ENCODE data around the gene LCNL1.

LCNL1 gene

GRCh38 chr9:136943291-136944211 lies 39.2 kb upstream of the LCNL1 start:
- Histone ChIP-seq H3K9ac (ENCODE audit: low read depth, low read length) (peak overlapping the region; percentile 81), H3K9me3 (ENCODE audit: control insufficient read depth, insufficient read depth, low read length) (no peaks in the 10 kb centered on the region), H3K4me1 (ENCODE audit: insufficient read depth, low read length) (peaks cover 5% of the 10 kb centered on the region; the same call in 1 of the 2 replicates), H3K36me3 (ENCODE audit: insufficient read depth, low read length) (no peaks in the 10 kb centered on the region; the same call in 1 of the 2 replicates)

GRCh38 chr9:136944212-136944518 lies 38.6 kb upstream of the LCNL1 start:
- Histone ChIP-seq H3K4me1 (ENCODE audit: insufficient read depth, low read length) (peaks cover 5% of the 10 kb centered on the region; the same call in 1 of the 2 replicates), H3K36me3 (ENCODE audit: insufficient read depth, low read length) (no peaks in the 10 kb centered on the region; the same call in 1 of the 2 replicates), H3K9ac (ENCODE audit: low read depth, low read length) (peak overlapping the region; percentile 81), H3K9me3 (ENCODE audit: control insufficient read depth, insufficient read depth, low read length) (no peaks in the 10 kb centered on the region)

- Histone ChIP-seq H3K4me1 (ENCODE audit: insufficient read depth, low read length) (peaks cover 5% of the 10 kb centered on the region; the same call in 1 of the 2 replicates), H3K36me3 (ENCODE audit: insufficient read depth, low read length) (no peaks in the 10 kb centered on the region; the same call in 1 of the 2 replicates), H3K9me3 (ENCODE audit: control insufficient read depth, insufficient read depth, low read length) (no peaks in the 10 kb centered on the region)
Measured at GRCh38 chr9:136944519-136945332, 38.1 kb upstream of the LCNL1 start, which contains the start of the genes C8G and FBXW5. TSS of gene C8G (plus strand) at chr9:136945243. CDS start at chr9:136945321, 78 bp downstream. TSS of gene FBXW5 (minus strand) at chr9:136944738. CDS start at chr9:136944083, 655 bp downstream.

GRCh38 chr9:136945333-136946227 lies 37.2 kb upstream of the LCNL1 start:
- Histone ChIP-seq H3K9ac (ENCODE audit: low read depth, low read length) (no peak overlapping the region), H3K36me3 (ENCODE audit: insufficient read depth, low read length) (no peaks in the 10 kb centered on the region; the same call in 1 of the 2 replicates), H3K4me1 (ENCODE audit: insufficient read depth, low read length) (peaks cover 5% of the 10 kb centered on the region; the same call in 1 of the 2 replicates), H3K9me3 (ENCODE audit: control insufficient read depth, insufficient read depth, low read length) (no peaks in the 10 kb centered on the region)

More at GRCh38 chr9:136944519-136945332, 38.1 kb upstream of the LCNL1 start, which contains the start of the genes C8G and FBXW5:
- H3K9ac ChIP-seq (ENCODE audit: low read depth, low read length) = peak within 1 kb of the TSS; percentile 81

- Histone ChIP-seq H3K9me3 (ENCODE audit: control insufficient read depth, insufficient read depth, low read length) (no peaks in the 10 kb centered on the region), H3K9ac (ENCODE audit: low read depth, low read length) (no peak overlapping the region), H3K36me3 (ENCODE audit: insufficient read depth, low read length) (no peaks in the 10 kb centered on the region; the same call in 1 of the 2 replicates), H3K4me1 (ENCODE audit: insufficient read depth, low read length) (peaks cover 5% of the 10 kb centered on the region; the same call in 1 of the 2 replicates)
Measured at GRCh38 chr9:136946228-136947027, 36.4 kb upstream of the LCNL1 start.

- no peak overlapping the region for H3K9ac ChIP-seq (ENCODE audit: low read depth, low read length)
- H3K9me3 ChIP-seq (ENCODE audit: control insufficient read depth, insufficient read depth, low read length) = no peaks in the 10 kb centered on the region
- H3K36me3 ChIP-seq (ENCODE audit: insufficient read depth, low read length) = no peaks in the 10 kb centered on the region; the same call in 1 of the 2 replicates
- peaks cover 5% of the 10 kb centered on the region; the same call in 1 of the 2 replicates for H3K4me1 ChIP-seq (ENCODE audit: insufficient read depth, low read length)
Measured at GRCh38 chr9:136947028-136947891, 35.5 kb upstream of the LCNL1 start.

GRCh38 chr9:136947955-136948510 lies 34.8 kb upstream of the LCNL1 start:
- peaks cover 5% of the 10 kb centered on the region; the same call in 1 of the 2 replicates for H3K4me1 ChIP-seq (ENCODE audit: insufficient read depth, low read length)
- H3K9ac ChIP-seq (ENCODE audit: low read depth, low read length) = no peak overlapping the region
- H3K36me3 ChIP-seq (ENCODE audit: insufficient read depth, low read length) = no peaks in the 10 kb centered on the region
- H3K9me3 ChIP-seq (ENCODE audit: control insufficient read depth, insufficient read depth, low read length) = no peaks in the 10 kb centered on the region

- Histone ChIP-seq H3K36me3 (ENCODE audit: insufficient read depth, low read length) (no peaks in the 10 kb centered on the region), H3K4me1 (ENCODE audit: insufficient read depth, low read length) (peaks cover 5% of the 10 kb centered on the region; the same call in 1 of the 2 replicates), H3K9ac (ENCODE audit: low read depth, low read length) (peak overlapping the region; percentile 56), H3K9me3 (ENCODE audit: control insufficient read depth, insufficient read depth, low read length) (no peaks in the 10 kb centered on the region)
Measured at GRCh38 chr9:136949239-136949816, 33.5 kb upstream of the LCNL1 start.

GRCh38 chr9:136949817-136950655 lies 32.8 kb upstream of the LCNL1 start:
- Histone ChIP-seq H3K36me3 (ENCODE audit: insufficient read depth, low read length) (no peaks in the 10 kb centered on the region), H3K9me3 (ENCODE audit: control insufficient read depth, insufficient read depth, low read length) (no peaks in the 10 kb centered on the region), H3K4me1 (ENCODE audit: insufficient read depth, low read length) (peaks cover 2% of the 10 kb centered on the region; the same call in 1 of the 2 replicates), H3K9ac (ENCODE audit: low read depth, low read length) (peak overlapping the region; percentile 56)

- Histone ChIP-seq H3K36me3 (ENCODE audit: insufficient read depth, low read length) (no peaks in the 10 kb centered on the region), H3K9me3 (ENCODE audit: control insufficient read depth, insufficient read depth, low read length) (no peaks in the 10 kb centered on the region), H3K9ac (ENCODE audit: low read depth, low read length) (peak overlapping the region; percentile 56), H3K4me1 (ENCODE audit: insufficient read depth, low read length) (no peaks in the 10 kb centered on the region)
Measured at GRCh38 chr9:136950656-136951276, 32.0 kb upstream of the LCNL1 start.

All from ES-I3 (cell line).